Astrocyte (in vitro differentiated cells and primary cell): ENCODE results near the gene MORN1. TPM values are rescaled to one million over a fixed set of nuclear protein-coding genes. Genes with fewer than 3 reads are reported as not detected.

Experiments used
- DNase-seq: peaks from one replicate; pipeline ENCODE4 v3.0.0-alpha.2; 2010; ENCODE audit warnings: low read depth
- FAIRE-seq: peaks from 2 replicates; lab custom pipeline; 2011; peaks lifted over from hg19 to GRCh38; lab: Jason Lieb, UNC
- H2AFZ ChIP-seq: 2 replicates; pipeline ENCODE4 v1.6.0; 2012; ENCODE audit warnings: low read depth, low read length, inconsistent platforms
- H3K27ac ChIP-seq: 2 replicates; pipeline ENCODE4 v1.5.1; 2011; ENCODE audit warnings: low read depth, low read length, inconsistent platforms
- H3K27me3 ChIP-seq: 2 replicates; pipeline ENCODE4 v1.6.0; 2011; ENCODE audit warnings: low read length, inconsistent platforms; ENCODE audit not compliant: insufficient read depth
- H3K36me3 ChIP-seq: 2 replicates; pipeline ENCODE4 v1.5.1; 2011; ENCODE audit warnings: low read length, inconsistent platforms; ENCODE audit not compliant: insufficient read depth
- H3K4me1 ChIP-seq: 2 replicates; pipeline ENCODE4 v1.5.1; 2011; ENCODE audit warnings: low read length, inconsistent platforms; ENCODE audit not compliant: insufficient read depth
- H3K4me2 ChIP-seq: 2 replicates; pipeline ENCODE4 v1.6.0; 2012; ENCODE audit warnings: low read length, inconsistent platforms
- H3K4me3 ChIP-seq: 2 replicates; pipeline ENCODE4 v1.5.1; 2011; ENCODE audit warnings: low read depth, mild to moderate bottlenecking, low read length, inconsistent platforms; ENCODE audit not compliant: insufficient read depth
- H3K79me2 ChIP-seq: 2 replicates; pipeline ENCODE4 v1.6.0; 2012; ENCODE audit warnings: mild to moderate bottlenecking, low read length, inconsistent platforms; ENCODE audit not compliant: insufficient read depth
- H3K9ac ChIP-seq: 2 replicates; pipeline ENCODE4 v1.6.0; 2012; ENCODE audit warnings: mild to moderate bottlenecking, low read length, inconsistent platforms
- H3K9me3 ChIP-seq: 2 replicates; pipeline ENCODE4 v1.5.1; 2012; ENCODE audit warnings: low read depth, mild to moderate bottlenecking, low read length, inconsistent platforms; ENCODE audit not compliant: insufficient read depth
- H4K20me1 ChIP-seq: 2 replicates; pipeline ENCODE4 v1.6.0; 2012; ENCODE audit warnings: low read length, inconsistent platforms; ENCODE audit not compliant: insufficient read depth
- H3K27ac Mint-ChIP-seq: one replicate; pipeline ENCODE4 v1.8.0; 2021; ENCODE audit warnings: mild to moderate bottlenecking, mixed read lengths; ENCODE audit not compliant: unreplicated experiment
- H3K27me3 Mint-ChIP-seq: one replicate; pipeline ENCODE4 v1.8.0; 2021; ENCODE audit warnings: low read depth, mixed read lengths; ENCODE audit not compliant: unreplicated experiment
- H3K36me3 Mint-ChIP-seq: one replicate; pipeline ENCODE4 v1.8.0; 2021; ENCODE audit warnings: low read depth, mixed read lengths; ENCODE audit not compliant: unreplicated experiment
- H3K4me1 Mint-ChIP-seq: one replicate; pipeline ENCODE4 v1.8.0; 2021; ENCODE audit warnings: low read depth, mixed read lengths; ENCODE audit not compliant: unreplicated experiment
- H3K4me3 Mint-ChIP-seq: one replicate; pipeline ENCODE4 v1.8.0; 2021; ENCODE audit warnings: mild to moderate bottlenecking, moderate library complexity, mixed read lengths; ENCODE audit not compliant: unreplicated experiment
- H3K9me3 Mint-ChIP-seq: one replicate; pipeline ENCODE4 v1.8.0; 2021; ENCODE audit warnings: mild to moderate bottlenecking, mixed read lengths; ENCODE audit not compliant: unreplicated experiment
- CTCF ChIP-seq: IDR thresholded peaks from 2 replicates; pipeline ENCODE4 v1.5.1; 2011; ENCODE audit warnings: low read depth, mild to moderate bottlenecking, inconsistent platforms, low read length, moderate library complexity; ENCODE audit not compliant: insufficient read depth
- EZH2 ChIP-seq: IDR thresholded peaks from 2 replicates; pipeline ENCODE4 v1.6.1; 2012; ENCODE audit warnings: mild to moderate bottlenecking, low read length, inconsistent platforms; ENCODE audit not compliant: insufficient read depth
- total RNA-seq: library from RNA; stranded (reverse); gene quantifications from 2 replicates; pipeline ENCODE4 v1.2.1, GENCODE V29; 2021

The MORN1 gene
- total RNA-seq, 1 donor from 2014 or later: 9.2 TPM

- Mint-ChIP-seq H3K9me3 (no peaks in the 10 kb centered on the region), H3K36me3 (peaks cover 9% of the 10 kb centered on the region), H3K27me3 (no peaks in the 10 kb centered on the region), H3K27ac (no peak overlapping the region), H3K4me1 (peaks cover 9% of the 10 kb centered on the region), H3K4me3 (no peak overlapping the region)
- H3K9me3 ChIP-seq: no peaks in the 10 kb centered on the region
- TF ChIP-seq CTCF (no peak), EZH2 (no peak)
- no peak overlapping the region for H3K9ac ChIP-seq
- H2AFZ ChIP-seq: no peak overlapping the region
- DNase-seq (no peak), FAIRE-seq (no peak)
- H3K27ac ChIP-seq: no peak overlapping the region
- H3K4me2 ChIP-seq: no peak overlapping the region
- H4K20me1 ChIP-seq: peaks cover 99% of the 10 kb centered on the region
- peaks cover 100% of the 10 kb centered on the region for H3K79me2 ChIP-seq
- no peaks in the 10 kb centered on the region for H3K27me3 ChIP-seq
- H3K36me3 ChIP-seq: peaks cover 3% of the 10 kb centered on the region
- peaks cover 24% of the 10 kb centered on the region for H3K4me1 ChIP-seq
- H3K4me3 ChIP-seq: no peak overlapping the region
Measured at GRCh38 chr1:2299131-2299627, 92.2 kb downstream of the MORN1 start.

GRCh38 chr1:2298685-2299084, 92.7 kb downstream of the MORN1 start:
- H3K9ac ChIP-seq: no peak overlapping the region
- Mint-ChIP-seq H3K4me3 (no peak overlapping the region), H3K27me3 (no peaks in the 10 kb centered on the region), H3K27ac (no peak overlapping the region), H3K36me3 (peaks cover 13% of the 10 kb centered on the region), H3K4me1 (peaks cover 13% of the 10 kb centered on the region), H3K9me3 (no peaks in the 10 kb centered on the region)
- H3K4me2 ChIP-seq: no peak overlapping the region
- peaks cover 100% of the 10 kb centered on the region for H3K79me2 ChIP-seq
- peaks cover 3% of the 10 kb centered on the region for H3K36me3 ChIP-seq
- no peak overlapping the region for H3K27ac ChIP-seq
- H4K20me1 ChIP-seq: peaks cover 100% of the 10 kb centered on the region
- no peak overlapping the region for H3K4me3 ChIP-seq
- peaks cover 28% of the 10 kb centered on the region for H3K4me1 ChIP-seq
- no peaks in the 10 kb centered on the region for H3K27me3 ChIP-seq
- H2AFZ ChIP-seq: no peak overlapping the region
- H3K9me3 ChIP-seq: no peaks in the 10 kb centered on the region
- TF ChIP-seq EZH2: no peak
- TF ChIP-seq CTCF: no peak
- FAIRE-seq (no peak), DNase-seq (no peak)

GRCh38 chr1:2297246-2298011, 93.9 kb downstream of the MORN1 start:
- peaks cover 100% of the 10 kb centered on the region for H3K79me2 ChIP-seq
- no peak overlapping the region for H3K4me3 Mint-ChIP-seq
- H3K4me2 ChIP-seq: no peak overlapping the region
- H3K4me3 ChIP-seq: no peak overlapping the region
- H3K36me3 Mint-ChIP-seq: peaks cover 13% of the 10 kb centered on the region
- TF ChIP-seq EZH2 (no peak), CTCF (no peak)
- DNase-seq (no peak), FAIRE-seq (no peak)
- peaks cover 31% of the 10 kb centered on the region for H3K4me1 ChIP-seq
- peaks cover 13% of the 10 kb centered on the region for H3K4me1 Mint-ChIP-seq
- H4K20me1 ChIP-seq: peaks cover 100% of the 10 kb centered on the region
- H3K36me3 ChIP-seq: no peaks in the 10 kb centered on the region
- no peak overlapping the region for H3K27ac Mint-ChIP-seq
- H3K27me3 ChIP-seq: no peaks in the 10 kb centered on the region
- no peak overlapping the region for H2AFZ ChIP-seq
- no peaks in the 10 kb centered on the region for H3K27me3 Mint-ChIP-seq
- no peaks in the 10 kb centered on the region for H3K9me3 Mint-ChIP-seq
- no peak overlapping the region for H3K9ac ChIP-seq
- no peak overlapping the region for H3K27ac ChIP-seq
- H3K9me3 ChIP-seq: no peaks in the 10 kb centered on the region
